ENCODE data around the gene MOB4.

DNA sequence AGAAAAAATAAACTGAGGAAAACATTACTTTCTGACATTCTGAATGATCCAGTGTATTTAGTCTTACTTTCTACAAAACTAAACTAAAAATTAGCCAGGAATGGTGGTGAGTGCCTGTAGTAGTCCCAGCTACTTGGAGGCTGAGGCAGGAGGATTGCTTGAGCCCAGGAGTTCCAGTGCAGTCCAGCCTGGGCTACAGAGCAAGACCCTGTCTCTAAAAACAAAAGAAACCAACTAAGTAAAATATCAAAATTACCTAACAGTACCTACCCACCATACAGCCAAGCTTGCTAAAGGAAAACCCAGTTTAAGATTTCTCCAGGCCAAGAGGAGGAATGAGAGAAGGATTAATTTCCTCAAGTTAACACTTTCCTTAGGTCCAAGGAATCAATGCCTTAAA is 19.2 kb upstream of the MOB4 start:
- TF ChIP-seq, protein P1, sequence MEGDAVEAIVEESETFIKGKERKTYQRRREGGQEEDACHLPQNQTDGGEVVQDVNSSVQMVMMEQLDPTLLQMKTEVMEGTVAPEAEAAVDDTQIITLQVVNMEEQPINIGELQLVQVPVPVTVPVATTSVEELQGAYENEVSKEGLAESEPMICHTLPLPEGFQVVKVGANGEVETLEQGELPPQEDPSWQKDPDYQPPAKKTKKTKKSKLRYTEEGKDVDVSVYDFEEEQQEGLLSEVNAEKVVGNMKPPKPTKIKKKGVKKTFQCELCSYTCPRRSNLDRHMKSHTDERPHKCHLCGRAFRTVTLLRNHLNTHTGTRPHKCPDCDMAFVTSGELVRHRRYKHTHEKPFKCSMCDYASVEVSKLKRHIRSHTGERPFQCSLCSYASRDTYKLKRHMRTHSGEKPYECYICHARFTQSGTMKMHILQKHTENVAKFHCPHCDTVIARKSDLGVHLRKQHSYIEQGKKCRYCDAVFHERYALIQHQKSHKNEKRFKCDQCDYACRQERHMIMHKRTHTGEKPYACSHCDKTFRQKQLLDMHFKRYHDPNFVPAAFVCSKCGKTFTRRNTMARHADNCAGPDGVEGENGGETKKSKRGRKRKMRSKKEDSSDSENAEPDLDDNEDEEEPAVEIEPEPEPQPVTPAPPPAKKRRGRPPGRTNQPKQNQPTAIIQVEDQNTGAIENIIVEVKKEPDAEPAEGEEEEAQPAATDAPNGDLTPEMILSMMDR (IDR thresholded peaks at IDR 0.05) = no peak
- no peak for TF ChIP-seq POLR2A (IDR thresholded peaks at IDR 0.05)

All from esophagus squamous epithelium (tissue), 4 donors.